GM12891 (cell line): ENCODE measurements around the gene ANKRD44.

Experiments
- POLR2A ChIP-seq: IDR thresholded peaks from 2 replicates; pipeline ENCODE4 v1.6.1; 2011; ENCODE audit warnings: low read depth, low read length, control low read depth
- TAF1 ChIP-seq: IDR thresholded peaks from 2 replicates; pipeline ENCODE4 v1.6.1; 2011; ENCODE audit warnings: low read depth, low read length, control low read depth

- TF ChIP-seq POLR2A (peak; percentile 98), TAF1 (peak; percentile 84)
Observed at GRCh38 chr2:197255543-197255942, 55.0 kb downstream of the ANKRD44 start.
